Body of pancreas (tissue), 4 donors: ENCODE measurements around the gene TSSK2. TPM values are rescaled to one million over a fixed set of nuclear protein-coding genes. Genes with fewer than 3 reads are reported as not detected.

Experiments used
- ATAC-seq: fragments of 150-250 bp; one replicate; pipeline ENCODE4 v1.9.1; 2016
- DNase-seq, 4 donors: peaks; one replicate each; pipeline ENCODE4 v3.0.0-alpha.2; 2019
- H3K27ac ChIP-seq, 4 donors: fragments of 200-600 bp; sonication (generic); 1 replicate in 3 of 4; 2 replicates in 1 of 4; pipeline versions ENCODE4 v1.5.1 to v1.6.1; 2016 to 2019; ENCODE audit warnings: mild to moderate bottlenecking in 1 of 4, mixed read lengths in 1 of 4, moderate library complexity in 1 of 4
- H3K27me3 ChIP-seq, 2 donors: fragments of 200-600 bp; sonication (generic); one replicate each; pipeline ENCODE4 v1.6.0; 2016; ENCODE audit warnings: mild to moderate bottlenecking in 1 of 2
- H3K36me3 ChIP-seq, 2 donors: fragments of 200-600 bp; sonication (generic); replicated peaks in 1 of 2; 2 replicates each; pipeline ENCODE4 v1.5.1; 2016; ENCODE audit warnings: low read depth in 2 of 2; ENCODE audit not compliant: insufficient read depth in 1 of 2
- H3K4me1 ChIP-seq: fragments of 200-600 bp; sonication (generic); one replicate; pipeline ENCODE4 v1.6.0; 2016
- H3K4me3 ChIP-seq, 2 donors: fragments of 200-600 bp; sonication (generic); 1 replicate in 1 of 2; 2 replicates in 1 of 2; pipeline ENCODE4 v1.5.1; 2016 to 2019
- H3K9me3 ChIP-seq, 3 donors: fragments of 200-600 bp; sonication (generic); 1 replicate in 2 of 3; 2 replicates in 1 of 3; pipeline ENCODE4 v1.5.1; 2016
- POLR2A ChIP-seq, 3 donors: fragments of 450-650 bp; IDR thresholded peaks; one replicate each; pipeline ENCODE4 v1.6.1; 2016; ENCODE audit warnings: antibody characterized with exemption in 3 of 3, mild to moderate bottlenecking in 2 of 3
- WGBS, 2 donors: methylation state at CpG; one replicate each; pipeline ENCODE4 v1.1.5; 2017; 5-methylcytosine and 5-hydroxymethylcytosine counted together
- intact Hi-C: fragments of 100-400 bp; cut with DNase I; formaldehyde crosslinking; loops from one replicate; pipeline ENCODE4 v1.15.1; 2023
- total RNA-seq, 2 donors: library from RNA; depleted of rRNA; stranded (reverse); fragments of >200 nt; gene quantifications; one replicate each; pipeline ENCODE4 v1.1.0, GENCODE V29; 2016
- TF ChIP-seq, protein P1 (sequence below), 7 experiments: fragments of 450-650 bp in 4 of 7; fragments of 200-600 bp in 3 of 7; sonication (generic) in 3 of 7; IDR thresholded peaks; one replicate each; pipeline ENCODE4 v1.5.1; 2016 to 2019; ENCODE audit warnings: antibody characterized with exemption in 7 of 7

The TSSK2 gene
- total RNA-seq, 2 donors from 2014 or later = 0.33 TPM; not detected in 1

DNA sequence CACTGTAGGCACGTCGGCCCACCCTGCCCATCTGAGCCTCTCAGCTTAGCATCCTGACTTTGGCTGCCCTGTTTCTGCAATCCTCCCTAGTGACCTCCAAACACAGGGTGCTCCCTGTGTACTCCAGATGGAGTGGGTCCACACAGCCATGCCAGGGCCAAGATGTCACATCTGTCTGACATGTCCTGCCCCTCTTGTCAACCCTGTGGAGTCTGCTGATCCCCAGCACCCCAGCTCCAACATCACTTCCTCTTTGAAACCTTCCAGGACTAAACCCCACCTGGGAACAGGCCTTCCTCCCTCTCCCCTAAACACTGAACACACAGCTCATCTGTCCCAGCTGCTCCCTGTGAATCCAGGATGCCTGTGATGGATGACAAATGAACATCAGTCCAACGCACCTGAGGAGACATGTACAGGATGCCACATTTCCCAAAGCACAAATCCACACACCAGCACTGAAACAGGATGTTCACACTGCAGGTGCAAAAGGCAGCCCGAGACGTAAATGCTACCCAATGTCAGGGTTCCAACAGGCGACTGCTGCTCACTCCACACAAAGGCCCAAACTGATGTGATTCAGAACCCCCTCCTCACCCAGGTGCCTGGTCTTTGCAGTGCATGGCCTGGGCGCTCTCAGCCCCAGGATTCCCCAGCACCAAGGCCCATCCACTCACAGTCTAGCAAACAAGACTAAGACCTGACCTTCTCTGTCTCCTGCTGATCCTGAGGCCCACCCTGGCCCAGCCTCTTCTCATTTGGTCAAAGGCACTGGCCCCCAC is 2.0 kb upstream of the TSSK2 start:
- no peak overlapping the region for H3K4me3 ChIP-seq
- no peak for TF ChIP-seq POLR2A (IDR thresholded peaks at IDR 0.05)
- TF ChIP-seq, protein P1, sequence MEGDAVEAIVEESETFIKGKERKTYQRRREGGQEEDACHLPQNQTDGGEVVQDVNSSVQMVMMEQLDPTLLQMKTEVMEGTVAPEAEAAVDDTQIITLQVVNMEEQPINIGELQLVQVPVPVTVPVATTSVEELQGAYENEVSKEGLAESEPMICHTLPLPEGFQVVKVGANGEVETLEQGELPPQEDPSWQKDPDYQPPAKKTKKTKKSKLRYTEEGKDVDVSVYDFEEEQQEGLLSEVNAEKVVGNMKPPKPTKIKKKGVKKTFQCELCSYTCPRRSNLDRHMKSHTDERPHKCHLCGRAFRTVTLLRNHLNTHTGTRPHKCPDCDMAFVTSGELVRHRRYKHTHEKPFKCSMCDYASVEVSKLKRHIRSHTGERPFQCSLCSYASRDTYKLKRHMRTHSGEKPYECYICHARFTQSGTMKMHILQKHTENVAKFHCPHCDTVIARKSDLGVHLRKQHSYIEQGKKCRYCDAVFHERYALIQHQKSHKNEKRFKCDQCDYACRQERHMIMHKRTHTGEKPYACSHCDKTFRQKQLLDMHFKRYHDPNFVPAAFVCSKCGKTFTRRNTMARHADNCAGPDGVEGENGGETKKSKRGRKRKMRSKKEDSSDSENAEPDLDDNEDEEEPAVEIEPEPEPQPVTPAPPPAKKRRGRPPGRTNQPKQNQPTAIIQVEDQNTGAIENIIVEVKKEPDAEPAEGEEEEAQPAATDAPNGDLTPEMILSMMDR (IDR thresholded peaks at IDR 0.05) = no peak
- H3K9me3 ChIP-seq = no peaks in the 10 kb centered on the region
- intact Hi-C loops = loop anchor here (5.0 kb wide), 1 partner anchor 48 kb away; the partner anchor contains the start of gene SLC25A1
- no peak overlapping the region for H3K27ac ChIP-seq
- H3K4me1 ChIP-seq = peaks cover 10% of the 10 kb centered on the region
- H3K27me3 ChIP-seq = no peaks in the 10 kb centered on the region
- 76 to 86% methylated on average over 7 of the region's 7 CpGs for WGBS, 2 donors
- DNase-seq = no peak
- H3K36me3 ChIP-seq = peaks cover 0 to 7% of the 10 kb centered on the region in 2 donors
- no peak for ATAC-seq

DNA sequence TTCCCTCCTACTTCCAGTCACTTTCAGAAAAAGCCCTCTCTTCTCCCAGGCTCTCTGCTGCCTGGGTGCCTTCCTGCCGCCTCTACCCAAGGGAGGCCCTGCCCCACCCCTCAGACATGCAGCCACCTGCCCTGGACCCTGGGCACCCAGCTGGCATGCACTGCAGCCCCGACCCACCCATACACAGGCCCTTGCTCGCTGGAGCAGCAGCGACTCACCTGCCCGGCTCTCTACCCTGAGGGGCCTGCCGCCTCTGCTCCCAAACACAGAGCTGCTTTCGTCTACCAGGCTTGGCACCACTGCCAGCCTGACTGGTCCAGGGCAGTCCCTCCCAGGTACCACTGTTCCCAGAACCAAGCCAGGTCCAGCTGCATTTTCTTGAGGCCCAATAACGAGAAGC is 1.2 kb upstream of the TSSK2 start:
- no peak overlapping the region for H3K27ac ChIP-seq
- H3K36me3 ChIP-seq = peaks cover 0 to 11% of the 10 kb centered on the region in 2 donors
- peaks cover 10% of the 10 kb centered on the region for H3K4me1 ChIP-seq
- TF ChIP-seq POLR2A (IDR thresholded peaks at IDR 0.05) = no peak
- TF ChIP-seq, protein P1 (IDR thresholded peaks at IDR 0.05) = no peak
- intact Hi-C loops = loop anchor here (5.0 kb wide), 1 partner anchor 47 kb away; the partner anchor contains the start of gene SLC25A1
- WGBS, 2 donors = 62 to 86% methylated on average over 3 to 8 of the region's 8 CpGs
- DNase-seq = no peak
- no peaks in the 10 kb centered on the region for H3K9me3 ChIP-seq
- ATAC-seq = no peak
- H3K27me3 ChIP-seq = no peaks in the 10 kb centered on the region
- H3K4me3 ChIP-seq = no peak overlapping the region

DNA sequence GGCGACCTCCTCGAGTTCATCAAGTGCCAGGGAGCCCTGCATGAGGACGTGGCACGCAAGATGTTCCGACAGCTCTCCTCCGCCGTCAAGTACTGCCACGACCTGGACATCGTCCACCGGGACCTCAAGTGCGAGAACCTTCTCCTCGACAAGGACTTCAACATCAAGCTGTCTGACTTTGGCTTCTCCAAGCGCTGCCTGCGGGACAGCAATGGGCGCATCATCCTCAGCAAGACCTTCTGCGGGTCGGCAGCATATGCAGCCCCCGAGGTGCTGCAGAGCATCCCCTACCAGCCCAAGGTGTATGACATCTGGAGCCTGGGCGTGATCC is 542 bp downstream of the TSSK2 start:
- Histone ChIP-seq H3K27ac (no peak overlapping the region), H3K36me3 (peaks cover 0 to 11% of the 10 kb centered on the region in 2 donors), H3K4me3 (no peak overlapping the region), H3K27me3 (no peaks in the 10 kb centered on the region), H3K9me3 (no peaks in the 10 kb centered on the region), H3K4me1 (peaks cover 10% of the 10 kb centered on the region)
- ATAC-seq (no peak), DNase-seq (no peak)
- intact Hi-C loops = no loop called here
- TF ChIP-seq POLR2A (IDR thresholded peaks at IDR 0.05) = no peak
- TF ChIP-seq, protein P1 (IDR thresholded peaks at IDR 0.05) = no peak
- WGBS, 2 donors = 95 to 97% methylated on average over 11 to 19 of the region's 19 CpGs

DNA sequence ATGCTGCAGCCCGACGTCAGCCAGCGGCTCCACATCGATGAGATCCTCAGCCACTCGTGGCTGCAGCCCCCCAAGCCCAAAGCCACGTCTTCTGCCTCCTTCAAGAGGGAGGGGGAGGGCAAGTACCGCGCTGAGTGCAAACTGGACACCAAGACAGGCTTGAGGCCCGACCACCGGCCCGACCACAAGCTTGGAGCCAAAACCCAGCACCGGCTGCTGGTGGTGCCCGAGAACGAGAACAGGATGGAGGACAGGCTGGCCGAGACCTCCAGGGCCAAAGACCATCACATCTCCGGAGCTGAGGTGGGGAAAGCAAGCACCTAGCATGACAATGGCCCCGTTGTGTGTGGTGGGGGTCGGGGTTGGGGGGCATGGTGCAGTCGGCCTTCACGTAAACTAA is 1.0 kb downstream of the TSSK2 start:
- Histone ChIP-seq H3K4me3 (no peak overlapping the region), H3K36me3 (peaks cover 0 to 13% of the 10 kb centered on the region in 2 donors), H3K4me1 (peaks cover 6% of the 10 kb centered on the region), H3K27me3 (no peaks in the 10 kb centered on the region), H3K27ac (no peak overlapping the region), H3K9me3 (no peaks in the 10 kb centered on the region)
- DNase-seq (no peak), ATAC-seq (no peak)
- intact Hi-C loops = no loop called here
- TF ChIP-seq, protein P1 (IDR thresholded peaks at IDR 0.05) = no peak
- no peak for TF ChIP-seq POLR2A (IDR thresholded peaks at IDR 0.05)
- 92 to 95% methylated on average over 9 to 16 of the region's 20 CpGs for WGBS, 2 donors
